HG03135 (cell line): ENCODE data around the gene CORT.
"Not testable (repeated sequence)": the region's sequence is repeated elsewhere in the genome, so short reads cannot be mapped to it uniquely, and the experiment has no call there.

ENCODE experiments used
- ATAC-seq: cut with Tn5 transposase; IDR thresholded peaks from one replicate; pipeline ENCODE4 v1.9.1; 2021; ENCODE audit warnings: mild to moderate bottlenecking, moderate library complexity; ENCODE audit not compliant: unreplicated experiment

Gene CORT

GRCh38 chr1:10437052-10437451, 12.8 kb upstream of the CORT start:
- ATAC-seq, result no peak

- ATAC-seq, result no peak
These were observed 11.1 kb upstream of the CORT start for GRCh38 chr1:10438677-10439163.

DNA sequence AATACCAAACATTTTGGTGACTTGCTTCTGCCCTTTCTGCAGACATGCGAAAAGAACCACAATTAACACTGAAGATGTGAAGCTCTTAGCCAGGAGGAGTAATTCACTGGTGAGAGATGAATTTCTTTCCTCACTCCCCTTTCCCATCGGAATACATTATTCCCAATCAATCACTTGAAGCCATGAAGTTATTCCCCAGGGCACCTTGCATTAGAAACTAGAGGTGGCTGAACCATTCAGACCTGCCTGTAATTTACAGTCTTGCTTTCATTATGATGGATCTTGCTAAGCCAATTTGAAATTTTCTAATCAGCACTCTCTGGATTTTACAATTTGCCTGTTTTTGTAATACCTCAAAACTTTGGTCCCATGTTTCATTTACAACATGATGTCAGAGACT, 9.5 kb upstream of the CORT start:
- ATAC-seq, result no peak

DNA sequence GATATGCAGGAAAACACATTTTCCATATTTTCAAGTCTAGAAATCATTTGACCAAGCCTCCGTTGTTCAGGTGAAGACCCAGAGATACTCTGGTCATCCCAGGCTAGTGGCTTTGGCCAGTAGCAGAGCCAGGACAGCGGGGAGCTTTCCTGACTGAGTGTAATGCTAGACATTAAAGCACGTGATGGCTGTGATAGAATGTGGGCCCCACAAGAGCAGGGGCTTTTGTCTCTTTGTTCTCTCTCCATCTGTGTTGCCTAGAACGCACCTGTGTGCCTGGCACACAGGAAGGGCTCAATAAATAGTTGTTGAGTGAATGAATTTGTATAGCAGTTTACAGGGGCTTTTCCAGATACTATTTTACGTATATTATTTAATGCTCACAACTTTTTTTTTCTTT, 9.0 kb upstream of the CORT start:
- ATAC-seq, result no peak

GRCh38 chr1:10444248-10444647, 5.6 kb upstream of the CORT start:
- no peak for ATAC-seq

DNA sequence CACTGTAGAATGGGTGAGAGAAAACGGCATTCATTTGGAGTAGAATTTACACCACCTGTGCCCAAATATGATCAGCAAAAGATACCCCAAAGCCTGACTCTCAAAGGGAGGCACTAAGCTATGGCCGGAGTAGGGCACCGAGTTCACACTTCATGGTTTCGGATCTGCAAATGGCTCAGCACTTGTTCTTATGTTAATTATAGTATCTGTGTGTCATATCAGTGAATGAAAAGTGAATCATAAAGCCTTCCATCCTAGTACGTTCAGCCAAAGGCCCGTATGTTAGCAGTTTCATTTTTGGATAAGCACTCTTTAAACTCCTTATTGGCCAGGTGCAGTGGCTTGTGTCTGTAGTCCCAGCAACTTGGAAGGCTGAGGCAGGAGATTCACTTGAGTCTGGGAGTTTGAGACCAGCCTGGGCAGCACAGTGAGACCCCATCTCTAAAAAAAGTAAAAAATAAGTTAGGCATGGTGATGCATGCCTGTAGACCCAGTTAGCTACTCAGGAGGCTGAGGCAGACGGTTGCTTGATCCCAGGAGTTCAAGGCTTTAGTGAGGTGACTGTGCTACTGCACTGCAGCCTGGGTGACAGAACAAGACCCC, 4.9 kb upstream of the CORT start:
- no peak for ATAC-seq

DNA sequence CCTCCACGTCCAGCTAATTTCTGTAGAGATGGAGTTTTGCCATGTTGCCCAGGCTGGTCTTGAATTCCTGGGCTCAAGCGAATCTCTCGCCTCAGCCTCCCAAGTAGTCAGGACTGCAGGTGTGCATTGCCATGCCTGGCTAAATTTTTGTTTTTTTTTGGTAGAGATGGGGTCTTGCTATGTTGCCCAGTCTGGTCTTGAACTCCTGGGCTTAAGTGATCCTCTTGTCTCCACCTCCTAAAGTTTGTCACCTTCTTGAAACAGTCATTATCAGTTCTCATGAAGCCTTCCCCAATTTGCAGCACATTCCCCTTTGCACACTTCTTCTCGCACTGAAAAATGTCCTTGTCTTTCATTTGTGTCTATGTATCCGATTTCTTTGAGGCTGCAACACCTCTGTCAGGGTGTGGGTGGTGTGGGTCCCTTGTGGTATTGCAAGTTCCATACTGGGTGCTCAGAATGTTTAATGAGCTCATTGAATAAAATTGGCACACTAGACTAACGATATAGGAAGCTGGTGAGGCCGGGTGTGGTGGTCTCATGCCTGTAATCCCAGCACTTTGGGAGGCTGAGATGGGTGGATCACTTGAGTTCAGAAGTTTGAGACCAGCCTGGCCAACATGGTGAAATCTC, 2.9 kb upstream of the CORT start:
- no peak for ATAC-seq

GRCh38 chr1:10450156-10450814, 454 bp downstream of the CORT start:
- no peak for ATAC-seq

DNA sequence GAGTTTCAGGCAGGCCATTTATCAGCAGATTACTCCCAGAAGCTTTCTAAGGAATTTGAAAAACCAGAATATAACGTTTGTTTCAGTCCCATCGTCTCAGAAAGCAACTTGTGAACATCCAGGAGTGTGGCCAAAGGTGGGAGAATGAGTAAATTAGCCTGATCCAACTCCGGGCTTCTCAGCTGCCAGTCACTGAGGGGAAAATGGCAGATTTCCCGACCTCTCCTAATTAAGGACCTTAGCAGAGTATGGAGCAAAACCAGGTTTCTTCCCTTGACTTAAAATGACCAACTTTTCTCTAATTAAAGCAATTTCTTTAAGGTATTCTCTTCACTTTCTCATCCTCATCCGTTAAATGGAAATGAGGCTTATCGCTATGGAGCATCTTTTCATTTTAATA, 1.0 kb downstream of the CORT start:
- ATAC-seq, result no peak

DNA sequence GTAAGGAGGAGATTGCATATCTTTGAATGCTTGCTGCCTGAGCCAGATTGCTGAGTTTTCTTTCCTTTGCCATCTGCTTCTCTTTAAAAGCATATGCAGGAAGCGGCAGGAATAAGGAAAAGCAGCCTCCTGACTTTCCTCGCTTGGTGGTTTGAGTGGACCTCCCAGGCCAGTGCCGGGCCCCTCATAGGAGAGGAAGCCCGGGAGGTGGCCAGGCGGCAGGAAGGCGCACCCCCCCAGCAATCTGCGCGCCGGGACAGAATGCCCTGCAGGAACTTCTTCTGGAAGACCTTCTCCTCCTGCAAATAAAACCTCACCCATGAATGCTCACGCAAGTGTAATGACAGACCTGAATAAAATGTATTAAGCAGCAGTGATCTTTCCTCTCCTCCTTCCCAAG, 1.5 kb downstream of the CORT start:
- no peak for ATAC-seq

DNA sequence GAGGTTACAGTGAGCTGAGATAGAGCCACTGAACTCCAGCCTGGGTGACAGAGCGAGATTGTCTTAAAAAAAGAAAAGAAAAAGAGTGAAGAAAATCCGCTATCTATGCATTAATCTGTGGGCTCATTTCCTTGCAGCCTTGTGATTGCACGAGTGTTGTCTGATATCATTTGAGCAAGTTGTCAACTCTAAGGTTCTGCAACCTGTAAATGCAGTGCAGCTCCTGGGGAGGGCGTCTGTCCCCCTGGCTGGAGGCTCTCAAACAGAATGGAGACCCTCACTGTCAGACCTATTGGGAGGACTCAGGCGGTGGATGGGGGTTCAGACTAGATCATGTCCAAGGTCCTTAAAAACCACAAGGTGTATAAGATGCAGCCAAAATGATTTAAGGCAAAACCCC, 6.2 kb downstream of the CORT start:
- no peak for ATAC-seq

- no peak for ATAC-seq
These were observed 6.8 kb downstream of the CORT start for GRCh38 chr1:10456661-10457060.

- ATAC-seq, result not testable (repeated sequence)
These were observed 7.6 kb downstream of the CORT start for GRCh38 chr1:10457462-10457861.

- no peak for ATAC-seq
These were observed 8.0 kb downstream of the CORT start for GRCh38 chr1:10457875-10458274.

GRCh38 chr1:10459184-10459583, 9.4 kb downstream of the CORT start:
- ATAC-seq, result no peak

DNA sequence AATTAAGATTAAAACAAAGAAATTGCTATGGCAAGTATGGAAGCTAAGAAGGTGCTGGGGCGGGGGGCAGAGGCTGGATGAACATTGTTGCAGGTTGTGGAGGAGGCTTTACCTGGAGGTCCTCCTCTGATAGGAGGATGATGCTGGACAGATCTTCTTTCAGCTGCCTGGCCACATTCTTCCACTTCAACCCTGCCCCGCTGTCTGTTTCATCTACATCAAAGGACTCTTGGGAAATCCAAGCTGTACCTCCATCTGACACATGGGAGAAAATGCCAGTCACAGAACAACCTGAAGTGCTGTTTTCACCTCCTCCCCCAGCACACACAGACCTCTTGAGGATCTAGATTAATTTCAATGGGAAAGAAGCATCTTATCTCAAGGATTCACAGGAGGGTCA, 17.2 kb downstream of the CORT start:
- no peak for ATAC-seq

DNA sequence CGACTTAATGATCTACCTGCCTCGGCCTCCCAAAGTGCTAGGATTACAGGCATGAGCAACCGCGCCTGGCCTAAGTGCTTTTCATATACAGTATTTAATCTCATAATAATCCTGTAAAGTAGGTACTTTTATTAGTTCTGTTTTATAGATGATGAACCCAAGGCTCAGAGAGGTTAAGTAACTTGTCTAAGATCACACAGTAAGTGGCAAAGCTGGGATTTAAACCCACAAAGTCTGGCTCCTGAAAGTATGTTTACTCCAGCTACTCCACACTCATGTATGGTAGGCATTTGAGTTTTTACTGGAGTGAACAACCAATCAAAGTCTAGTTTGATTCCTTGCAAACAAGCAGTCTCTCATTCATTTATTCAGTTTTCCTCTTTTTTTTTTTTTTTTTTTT, 20.2 kb downstream of the CORT start:
- no peak for ATAC-seq

- ATAC-seq, result peak; percentile 5
These were observed 21.8 kb downstream of the CORT start for GRCh38 chr1:10471411-10472219.

DNA sequence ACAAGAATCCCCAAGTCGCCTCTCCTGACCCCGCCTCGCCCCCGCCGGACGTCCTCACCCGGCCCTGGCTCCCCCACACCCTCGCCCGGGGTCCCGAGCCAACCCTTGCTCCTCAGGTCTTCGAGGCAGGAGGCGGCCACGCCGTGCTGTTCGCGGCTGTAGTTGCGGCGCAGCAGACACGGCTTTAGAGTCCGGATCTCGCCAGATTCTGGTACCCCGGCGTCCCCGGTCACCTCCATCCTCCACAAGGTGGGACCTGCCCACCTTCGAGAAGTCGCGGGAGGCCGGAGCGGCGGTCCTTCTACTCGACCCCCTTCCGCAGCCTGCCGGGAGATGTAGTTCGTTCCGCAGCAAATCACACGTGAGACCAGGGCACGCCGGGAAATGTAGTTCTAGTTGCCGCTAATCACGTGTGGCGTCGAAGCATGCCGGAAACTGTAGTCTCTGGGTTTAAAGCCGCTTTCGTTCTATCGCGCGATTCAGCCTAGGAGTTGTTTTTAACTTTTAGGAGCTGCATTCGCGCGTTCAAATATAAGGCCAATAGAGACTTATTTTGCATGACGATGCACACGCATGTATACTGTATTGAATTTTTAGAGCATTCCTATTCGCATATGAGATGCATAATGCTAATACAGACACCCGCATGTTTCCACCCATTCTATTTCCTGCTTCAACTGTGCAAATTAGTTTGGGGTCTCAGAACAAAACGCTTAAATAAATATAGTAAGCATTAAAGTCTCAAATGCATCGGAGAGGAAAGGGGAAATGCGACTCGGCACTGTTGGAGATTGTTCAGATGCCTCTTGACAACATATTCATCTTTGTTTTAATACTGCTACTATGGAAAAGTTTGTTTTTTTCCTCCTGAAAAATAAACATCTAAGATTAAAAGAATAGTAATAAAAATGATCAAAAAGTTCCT, 22.7 kb downstream of the CORT start, which contains the start of gene DFFA:
Gene DFFA (minus strand): TSS at position 310 of the 925 bp plus-strand sequence. CDS start 71 bp downstream, at position 239.
- peak; percentile 75 for ATAC-seq

DNA sequence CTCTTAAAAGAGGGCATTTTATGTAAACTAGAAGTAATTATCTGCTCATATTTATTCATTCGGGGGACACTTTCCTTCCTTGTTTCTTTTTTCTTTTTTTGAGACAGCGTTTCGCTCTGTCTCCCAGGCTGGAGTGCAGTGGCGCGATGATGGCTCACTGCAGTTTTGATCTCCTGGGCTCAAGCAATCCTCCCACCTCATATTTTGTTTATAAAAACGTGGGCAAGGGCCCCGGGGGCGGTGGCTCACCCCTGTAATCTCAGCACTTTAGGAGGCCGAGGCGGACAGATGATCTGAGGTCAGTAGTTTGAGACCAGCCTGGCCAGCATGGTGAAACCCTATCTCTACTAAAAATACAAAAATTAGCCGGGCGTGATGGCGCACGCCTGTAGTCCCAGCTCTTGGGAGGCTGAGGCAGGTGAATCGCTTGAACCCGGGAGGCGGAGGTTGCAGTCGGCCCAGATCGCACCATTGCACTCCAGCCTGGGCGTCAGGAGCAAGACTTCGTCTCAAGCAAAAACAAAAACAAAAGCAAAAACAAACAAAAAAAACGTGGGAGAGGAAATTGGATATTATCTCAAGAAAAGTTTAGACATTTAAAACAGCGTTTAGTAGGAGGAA, 23.4 kb downstream of the CORT start:
- ATAC-seq, result no peak
